HUES64 (cell line): Measurements from ENCODE around the gene SEMA6B.
"Not testable (repeated sequence)": the region's sequence is repeated elsewhere in the genome, so short reads cannot be mapped to it uniquely, and the experiment has no call there.

Experiments
- H3K27ac ChIP-seq: 2 replicates; pipeline ENCODE4 v1.7.0; 2013; ENCODE audit warnings: low read depth, low read length, inconsistent platforms
- H3K27me3 ChIP-seq: 2 replicates; pipeline ENCODE4 v1.6.1; 2013; ENCODE audit warnings: mild to moderate bottlenecking, low read length; ENCODE audit not compliant: insufficient read depth
- H3K36me3 ChIP-seq: 2 replicates; pipeline ENCODE4 v1.6.1; 2013; ENCODE audit warnings: mild to moderate bottlenecking, low read length; ENCODE audit not compliant: insufficient read depth
- H3K4me1 ChIP-seq: 2 replicates; pipeline ENCODE4 v1.6.1; 2013; ENCODE audit warnings: mild to moderate bottlenecking, low read length, moderate library complexity; ENCODE audit not compliant: insufficient read depth
- H3K4me3 ChIP-seq: 2 replicates; pipeline ENCODE4 v1.5.1; 2013; ENCODE audit warnings: mild to moderate bottlenecking, low read length, moderate library complexity
- H3K9ac ChIP-seq: 2 replicates; pipeline ENCODE4 v1.6.1; 2013; ENCODE audit warnings: mild to moderate bottlenecking, low read depth, low read length
- H3K9me3 ChIP-seq: 2 replicates; pipeline ENCODE4 v1.6.1; 2013; ENCODE audit warnings: low read depth, low read length; ENCODE audit not compliant: insufficient read depth
- WGBS: fragments of 150-250, 120-280 bp; methylation state at CpG from one replicate; pipeline ENCODE4 v1.1.7; 2013; ENCODE audit warnings: missing lambda C conversion rate; 5-methylcytosine and 5-hydroxymethylcytosine counted together

The SEMA6B gene

DNA sequence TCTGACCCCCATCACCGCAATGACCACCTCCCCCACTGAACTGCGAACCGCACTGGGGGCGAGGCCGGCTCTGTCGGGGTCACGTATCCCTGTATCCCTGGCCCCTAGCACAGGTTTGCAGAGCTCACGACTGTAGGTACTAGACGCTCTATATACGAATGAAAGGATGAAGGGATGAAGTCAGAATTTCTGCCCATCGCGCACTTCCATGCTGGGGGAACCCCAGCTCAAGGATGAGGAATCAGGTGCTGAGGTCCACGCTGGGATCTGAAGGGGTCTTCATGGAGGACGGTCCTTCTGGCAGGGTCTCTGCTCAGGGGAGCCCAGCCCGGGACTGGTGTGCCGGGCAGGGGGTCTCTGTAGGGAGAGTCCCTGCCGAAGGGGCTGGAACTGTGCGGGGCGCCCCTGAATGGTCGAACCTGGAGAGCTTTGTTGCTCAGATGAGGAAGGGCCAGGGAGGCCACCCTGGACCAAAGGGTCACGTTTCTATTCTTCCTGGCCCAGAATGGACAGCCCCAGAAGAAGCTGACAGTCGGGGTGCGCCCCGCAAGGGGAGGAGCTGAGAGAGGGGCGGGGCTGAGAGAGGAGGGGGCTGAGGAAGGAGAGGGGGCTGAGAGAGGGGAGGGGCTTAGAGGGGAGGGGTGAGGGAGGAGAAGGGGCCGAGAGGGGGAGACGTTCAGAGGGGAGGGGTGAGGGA is 37.9 kb upstream of the SEMA6B start:
- peak overlapping the region; percentile 56 for H3K4me3 ChIP-seq
- 24% methylated on average over 27 of the region's 27 CpGs for WGBS
- no peak overlapping the region for H3K9ac ChIP-seq
- H3K27ac ChIP-seq: no peak overlapping the region
- H3K36me3 ChIP-seq: no peaks in the 10 kb centered on the region
- H3K9me3 ChIP-seq: no peaks in the 10 kb centered on the region
- peaks cover 27% of the 10 kb centered on the region for H3K27me3 ChIP-seq
- H3K4me1 ChIP-seq: no peaks in the 10 kb centered on the region

DNA sequence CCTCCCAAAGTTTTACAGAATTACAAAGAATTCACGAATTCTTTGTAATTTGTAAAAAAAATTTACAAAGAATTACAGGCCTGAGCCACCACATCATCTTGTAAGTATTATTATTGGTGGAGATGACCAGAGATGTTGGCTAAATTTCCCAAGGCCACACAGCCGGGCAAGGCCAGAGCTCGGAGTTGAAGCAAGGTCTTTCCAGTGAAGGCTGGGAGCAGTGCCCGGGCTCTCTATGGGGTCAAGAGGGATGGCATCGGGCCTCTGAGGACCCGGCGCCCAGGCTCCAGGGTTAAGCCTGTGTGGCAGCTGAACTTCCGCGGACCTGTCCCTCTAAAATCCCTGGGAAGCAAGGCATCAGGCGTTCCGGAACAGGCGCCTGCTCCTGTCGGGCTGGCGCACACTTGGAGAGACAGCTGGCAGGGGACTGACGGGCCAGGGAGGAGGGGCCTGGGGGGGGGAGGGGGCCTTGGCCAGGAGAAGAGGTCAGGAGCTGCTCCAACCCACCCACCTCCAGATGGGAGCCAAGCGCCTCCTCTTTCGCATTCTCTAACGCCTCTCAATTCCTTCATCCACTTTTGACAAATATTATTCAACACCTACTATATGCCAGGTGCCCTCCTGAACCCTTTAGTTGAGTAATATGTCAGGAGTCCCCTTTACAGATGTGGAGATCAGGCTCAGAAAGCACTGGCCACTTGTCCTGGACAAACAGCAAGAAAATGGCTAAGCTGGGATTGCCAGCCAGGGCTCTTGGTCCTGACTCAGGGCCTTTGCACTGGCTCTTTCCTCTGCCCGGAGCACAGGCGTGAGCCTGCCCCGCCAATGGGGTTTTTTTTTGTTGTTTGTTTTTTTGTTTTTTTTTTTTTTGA is 36.8 kb upstream of the SEMA6B start:
- Histone ChIP-seq H3K9me3 (no peaks in the 10 kb centered on the region), H3K9ac (no peak overlapping the region), H3K27ac (no peak overlapping the region), H3K27me3 (peaks cover 25% of the 10 kb centered on the region), H3K4me3 (no peak overlapping the region), H3K4me1 (no peaks in the 10 kb centered on the region), H3K36me3 (no peaks in the 10 kb centered on the region)
- 57% methylated on average over 20 of the region's 21 CpGs for WGBS

DNA sequence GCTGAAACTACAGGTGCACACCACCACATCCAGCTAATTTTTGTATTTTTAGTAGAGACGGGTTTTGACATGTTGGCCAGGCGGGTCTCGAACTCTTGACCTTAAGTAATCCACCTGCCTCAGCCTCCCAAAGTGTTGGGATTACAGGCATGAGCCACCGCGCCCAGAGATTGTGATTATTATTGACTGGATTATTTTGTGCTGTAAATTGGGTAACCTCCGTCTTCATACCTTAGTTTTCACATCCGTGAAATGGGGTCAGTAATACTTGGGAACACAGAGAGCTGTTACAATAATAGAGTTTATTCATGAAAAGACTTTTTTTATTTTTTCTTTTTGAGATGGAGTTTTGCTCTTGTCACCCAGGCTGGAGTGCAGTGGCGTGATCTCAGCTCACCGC is 35.7 kb upstream of the SEMA6B start:
- not testable (repeated sequence) for H3K36me3 ChIP-seq, H3K27ac ChIP-seq, H3K4me1 ChIP-seq, H3K9ac ChIP-seq, H3K9me3 ChIP-seq, H3K4me3 ChIP-seq
- 94% methylated on average over 9 of the region's 9 CpGs for WGBS
- H3K27me3 ChIP-seq: peaks cover 23% of the 10 kb centered on the region

DNA sequence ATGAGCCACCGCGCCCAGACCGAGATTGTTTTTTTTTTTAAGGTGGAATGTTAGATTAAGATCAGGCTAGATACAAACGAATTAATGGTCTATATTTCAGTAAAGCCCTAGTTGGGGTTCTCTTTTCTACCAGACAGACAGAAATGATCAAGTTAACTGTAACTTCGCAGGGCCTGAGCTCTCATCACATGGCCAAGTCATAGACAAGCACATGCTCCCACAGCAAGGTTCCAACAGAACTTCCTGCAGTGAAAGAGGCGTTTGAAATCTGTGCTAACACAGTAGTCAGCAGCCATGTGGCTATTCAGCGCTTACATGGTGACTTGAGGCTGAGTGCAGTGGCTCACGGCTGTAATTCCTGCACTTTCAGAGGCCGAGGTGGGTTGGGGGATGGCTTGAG is 34.7 kb upstream of the SEMA6B start:
- WGBS: 87% methylated on average over 9 of the region's 9 CpGs
- Histone ChIP-seq H3K27ac (no peak overlapping the region), H3K27me3 (peaks cover 19% of the 10 kb centered on the region), H3K4me1 (no peaks in the 10 kb centered on the region), H3K9ac (no peak overlapping the region), H3K9me3 (no peaks in the 10 kb centered on the region), H3K4me3 (no peak overlapping the region), H3K36me3 (no peaks in the 10 kb centered on the region)

- Histone ChIP-seq H3K27ac (no peak overlapping the region), H3K4me3 (no peak overlapping the region), H3K27me3 (peaks cover 14% of the 10 kb centered on the region), H3K9ac (no peak overlapping the region), H3K9me3 (no peaks in the 10 kb centered on the region), H3K4me1 (no peaks in the 10 kb centered on the region), H3K36me3 (no peaks in the 10 kb centered on the region)
- WGBS: 90% methylated on average over 6 of the region's 6 CpGs
These were observed 33.9 kb upstream of the SEMA6B start for GRCh38 chr19:4593409-4593851.

GRCh38 chr19:4592445-4592844 is 33.0 kb upstream of the SEMA6B start:
- Histone ChIP-seq H3K9me3 (no peaks in the 10 kb centered on the region), H3K4me1 (no peaks in the 10 kb centered on the region), H3K9ac (no peak overlapping the region), H3K27me3 (peaks cover 13% of the 10 kb centered on the region), H3K36me3 (no peaks in the 10 kb centered on the region), H3K27ac (no peak overlapping the region), H3K4me3 (no peak overlapping the region)
- 89% methylated on average over 5 of the region's 5 CpGs for WGBS

- H3K27ac ChIP-seq: no peak overlapping the region
- H3K36me3 ChIP-seq: no peaks in the 10 kb centered on the region
- WGBS: 84% methylated on average over 6 of the region's 6 CpGs
- no peak overlapping the region for H3K9ac ChIP-seq
- H3K9me3 ChIP-seq: no peaks in the 10 kb centered on the region
- H3K4me1 ChIP-seq: no peaks in the 10 kb centered on the region
- peaks cover 4% of the 10 kb centered on the region; the same call in 1 of the 2 replicates for H3K27me3 ChIP-seq
- H3K4me3 ChIP-seq: no peak overlapping the region
These were observed 31.8 kb upstream of the SEMA6B start for GRCh38 chr19:4591320-4591719.

GRCh38 chr19:4590559-4590958 is 31.1 kb upstream of the SEMA6B start:
- H3K27me3 ChIP-seq: no peaks in the 10 kb centered on the region
- H3K27ac ChIP-seq: no peak overlapping the region
- no peaks in the 10 kb centered on the region for H3K4me1 ChIP-seq
- no peak overlapping the region for H3K4me3 ChIP-seq
- H3K9me3 ChIP-seq: no peaks in the 10 kb centered on the region
- no peaks in the 10 kb centered on the region for H3K36me3 ChIP-seq
- WGBS: 88% methylated on average over 9 of the region's 9 CpGs
- no peak overlapping the region for H3K9ac ChIP-seq

- Histone ChIP-seq H3K27ac (no peak overlapping the region), H3K4me3 (no peak overlapping the region), H3K4me1 (no peaks in the 10 kb centered on the region), H3K36me3 (no peaks in the 10 kb centered on the region), H3K27me3 (peaks cover 6% of the 10 kb centered on the region), H3K9me3 (no peaks in the 10 kb centered on the region), H3K9ac (no peak overlapping the region)
- 73% methylated on average over 11 of the region's 11 CpGs for WGBS
These were observed 30.3 kb upstream of the SEMA6B start for GRCh38 chr19:4589579-4590410.

GRCh38 chr19:4588291-4588761 is 28.8 kb upstream of the SEMA6B start:
- Histone ChIP-seq H3K27me3 (peaks cover 19% of the 10 kb centered on the region), H3K4me3 (no peak overlapping the region), H3K9ac (no peak overlapping the region), H3K27ac (no peak overlapping the region), H3K36me3 (no peaks in the 10 kb centered on the region), H3K4me1 (no peaks in the 10 kb centered on the region), H3K9me3 (no peaks in the 10 kb centered on the region)
- 81% methylated on average over 9 of the region's 9 CpGs for WGBS

DNA sequence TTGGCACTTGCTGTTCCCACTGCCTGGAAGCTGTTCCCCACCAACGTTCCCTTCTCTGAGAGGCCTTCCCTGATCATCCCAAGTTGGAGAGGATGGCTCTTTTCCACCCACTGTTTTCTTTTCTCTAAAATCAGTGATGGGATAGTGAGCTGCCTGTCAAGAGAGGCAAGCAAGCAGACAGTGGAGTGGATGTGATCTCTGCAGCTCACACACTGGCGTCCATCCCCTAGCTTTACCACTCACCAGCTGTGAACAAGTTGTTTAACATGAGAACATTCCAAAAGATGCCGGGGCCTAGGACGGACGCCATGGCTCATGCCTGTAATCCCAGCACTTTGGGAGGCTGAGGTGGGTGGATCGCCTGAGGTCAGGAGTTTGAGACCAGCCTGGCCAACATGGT is 28.0 kb upstream of the SEMA6B start:
- H3K4me1 ChIP-seq: no peaks in the 10 kb centered on the region
- no peak overlapping the region for H3K27ac ChIP-seq
- 94% methylated on average over 5 of the region's 6 CpGs for WGBS
- no peaks in the 10 kb centered on the region for H3K9me3 ChIP-seq
- no peak overlapping the region for H3K9ac ChIP-seq
- no peaks in the 10 kb centered on the region for H3K36me3 ChIP-seq
- no peak overlapping the region for H3K4me3 ChIP-seq
- peaks cover 22% of the 10 kb centered on the region for H3K27me3 ChIP-seq
